ENCODE measurements around the gene NOC4L.

DNA sequence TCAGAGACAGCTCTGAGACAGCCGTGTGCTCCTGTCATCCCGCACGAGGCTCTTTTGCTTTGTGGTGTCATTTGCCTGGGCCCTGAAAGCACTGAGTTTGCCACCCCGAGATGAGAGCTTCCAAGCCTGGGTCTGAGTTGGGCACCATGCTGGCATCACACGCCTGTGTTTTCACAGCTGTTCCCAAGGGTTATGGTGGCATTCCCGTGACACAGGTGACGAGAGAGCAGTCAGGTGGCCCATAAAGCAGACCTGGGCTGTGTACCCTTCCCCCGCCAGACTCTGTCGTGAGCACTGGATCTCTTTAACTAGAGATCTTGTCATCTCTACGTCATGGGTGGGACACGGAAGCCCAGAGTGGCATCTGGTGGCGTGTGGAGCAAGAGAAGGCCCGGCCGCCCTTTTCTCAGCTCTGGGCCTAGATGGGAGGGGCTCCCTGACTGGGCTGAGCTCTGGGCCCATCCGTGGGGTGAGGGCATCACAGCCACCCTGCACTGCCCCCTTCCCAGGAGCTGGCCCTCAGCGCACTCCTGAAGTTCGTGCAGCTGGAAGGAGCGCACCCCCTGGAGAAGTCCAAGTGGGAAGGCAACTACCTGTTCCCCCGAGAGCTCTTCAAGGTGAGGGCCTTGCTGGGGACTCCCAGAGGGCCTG, 2.6 kb downstream of the NOC4L start:
- TF ChIP-seq, protein P1, sequence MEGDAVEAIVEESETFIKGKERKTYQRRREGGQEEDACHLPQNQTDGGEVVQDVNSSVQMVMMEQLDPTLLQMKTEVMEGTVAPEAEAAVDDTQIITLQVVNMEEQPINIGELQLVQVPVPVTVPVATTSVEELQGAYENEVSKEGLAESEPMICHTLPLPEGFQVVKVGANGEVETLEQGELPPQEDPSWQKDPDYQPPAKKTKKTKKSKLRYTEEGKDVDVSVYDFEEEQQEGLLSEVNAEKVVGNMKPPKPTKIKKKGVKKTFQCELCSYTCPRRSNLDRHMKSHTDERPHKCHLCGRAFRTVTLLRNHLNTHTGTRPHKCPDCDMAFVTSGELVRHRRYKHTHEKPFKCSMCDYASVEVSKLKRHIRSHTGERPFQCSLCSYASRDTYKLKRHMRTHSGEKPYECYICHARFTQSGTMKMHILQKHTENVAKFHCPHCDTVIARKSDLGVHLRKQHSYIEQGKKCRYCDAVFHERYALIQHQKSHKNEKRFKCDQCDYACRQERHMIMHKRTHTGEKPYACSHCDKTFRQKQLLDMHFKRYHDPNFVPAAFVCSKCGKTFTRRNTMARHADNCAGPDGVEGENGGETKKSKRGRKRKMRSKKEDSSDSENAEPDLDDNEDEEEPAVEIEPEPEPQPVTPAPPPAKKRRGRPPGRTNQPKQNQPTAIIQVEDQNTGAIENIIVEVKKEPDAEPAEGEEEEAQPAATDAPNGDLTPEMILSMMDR (conservative IDR thresholded peaks at IDR 0.05; ENCODE audit: low read depth, low read length): no peak
- no peak for TF ChIP-seq RFX5 (IDR thresholded peaks at IDR 0.05; ENCODE audit: low read depth, low read length)
- TF ChIP-seq POLR2A (IDR thresholded peaks at IDR 0.05; ENCODE audit: low read depth, low read length): no peak
- TF ChIP-seq NFE2L2 (IDR thresholded peaks at IDR 0.05; ENCODE audit: low read depth, low read length): no peak
- no peak for TF ChIP-seq MXI1 (IDR thresholded peaks at IDR 0.05; ENCODE audit: borderline replicate concordance, low read depth, low read length)
- TF ChIP-seq, protein P2, sequence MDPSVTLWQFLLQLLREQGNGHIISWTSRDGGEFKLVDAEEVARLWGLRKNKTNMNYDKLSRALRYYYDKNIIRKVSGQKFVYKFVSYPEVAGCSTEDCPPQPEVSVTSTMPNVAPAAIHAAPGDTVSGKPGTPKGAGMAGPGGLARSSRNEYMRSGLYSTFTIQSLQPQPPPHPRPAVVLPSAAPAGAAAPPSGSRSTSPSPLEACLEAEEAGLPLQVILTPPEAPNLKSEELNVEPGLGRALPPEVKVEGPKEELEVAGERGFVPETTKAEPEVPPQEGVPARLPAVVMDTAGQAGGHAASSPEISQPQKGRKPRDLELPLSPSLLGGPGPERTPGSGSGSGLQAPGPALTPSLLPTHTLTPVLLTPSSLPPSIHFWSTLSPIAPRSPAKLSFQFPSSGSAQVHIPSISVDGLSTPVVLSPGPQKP (IDR thresholded peaks at IDR 0.05; ENCODE audit: borderline replicate concordance, low read depth, low read length): no peak
- TF ChIP-seq, protein P3, sequence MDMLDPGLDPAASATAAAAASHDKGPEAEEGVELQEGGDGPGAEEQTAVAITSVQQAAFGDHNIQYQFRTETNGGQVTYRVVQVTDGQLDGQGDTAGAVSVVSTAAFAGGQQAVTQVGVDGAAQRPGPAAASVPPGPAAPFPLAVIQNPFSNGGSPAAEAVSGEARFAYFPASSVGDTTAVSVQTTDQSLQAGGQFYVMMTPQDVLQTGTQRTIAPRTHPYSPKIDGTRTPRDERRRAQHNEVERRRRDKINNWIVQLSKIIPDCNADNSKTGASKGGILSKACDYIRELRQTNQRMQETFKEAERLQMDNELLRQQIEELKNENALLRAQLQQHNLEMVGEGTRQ (IDR thresholded peaks at IDR 0.05; ENCODE audit: low read depth, low read length): no peak
- no peak for TF ChIP-seq BHLHE40 (IDR thresholded peaks at IDR 0.05; ENCODE audit: low read depth, low read length)
- no peak for TF ChIP-seq RAD21 (IDR thresholded peaks at IDR 0.05; ENCODE audit: low read length)
- TF ChIP-seq CHD1 (IDR thresholded peaks at IDR 0.05; ENCODE audit: low read depth, low read length): no peak
- no peak for TF ChIP-seq SMC3 (IDR thresholded peaks at IDR 0.05; ENCODE audit: low read depth, low read length)
- TF ChIP-seq FOS (IDR thresholded peaks at IDR 0.05; ENCODE audit: low read depth, low read length): no peak
